Testis (tissue), 2 donors: ENCODE data around the gene SEMA5A.

Experiments used
- CTCF ChIP-seq, 3 experiments: fragments of 450-650 bp in 2 of 3; fragments of 200-600 bp in 1 of 3; sonication (generic) in 1 of 3; IDR thresholded peaks; one replicate each; pipeline ENCODE4 v1.5.1; 2016 to 2019; ENCODE audit warnings: antibody characterized with exemption in 3 of 3, mild to moderate bottlenecking in 2 of 3, moderate library complexity in 1 of 3
- POLR2A ChIP-seq: fragments of 450-650 bp; IDR thresholded peaks from one replicate; pipeline ENCODE4 v1.6.1; 2017; ENCODE audit warnings: antibody characterized with exemption, mild to moderate bottlenecking, moderate library complexity

DNA sequence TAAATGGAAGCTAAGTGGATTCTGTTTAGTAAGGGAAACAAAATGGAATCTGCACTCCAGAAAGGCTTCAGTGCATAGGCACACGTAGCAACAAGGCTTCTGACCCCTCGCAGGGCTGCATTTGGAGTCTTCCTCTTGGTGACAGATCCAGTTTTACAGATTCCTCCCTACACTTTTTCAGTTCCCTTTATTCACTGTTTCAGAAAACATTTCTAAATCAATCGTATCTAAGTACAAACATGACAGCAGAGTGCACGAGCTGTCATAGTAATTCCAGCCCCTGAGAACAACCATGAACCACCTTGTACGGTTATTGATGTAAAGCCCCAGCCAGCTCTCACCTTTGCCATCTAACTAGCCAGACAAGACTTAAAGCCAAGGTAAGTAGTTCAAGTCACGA is 491.6 kb downstream of the SEMA5A start:
- no peak for TF ChIP-seq CTCF (IDR thresholded peaks at IDR 0.05)
- no peak for TF ChIP-seq POLR2A
